Amniotic epithelial cell (primary cell): Measurements from ENCODE around the gene IFNA10.
A peak's percentile ranks its signal among the peaks of the same experiment; 100 is the strongest.
"Not testable (repeated sequence)": the region's sequence is repeated elsewhere in the genome, so short reads cannot be mapped to it uniquely, and the experiment has no call there.

Experiments
- DNase-seq: peaks from one replicate; pipeline ENCODE4 v3.0.0-alpha.2; 2010; ENCODE audit warnings: low read depth

Gene IFNA10

GRCh38 chr9:21194867-21195776, 11.8 kb downstream of the IFNA10 start:
- peak; percentile 4 for DNase-seq

GRCh38 chr9:21187487-21187886, 19.5 kb downstream of the IFNA10 start, which contains the start of gene IFNA4:
IFNA4 (minus strand) TSS chr9:21187587; CDS start chr9:21187531, 56 bp downstream.
- DNase-seq = not testable (repeated sequence)

GRCh38 chr9:21182810-21183736, 23.9 kb downstream of the IFNA10 start:
- DNase-seq = peak; percentile 10

- DNase-seq = no peak
Measured at GRCh38 chr9:21174671-21175070, 32.3 kb downstream of the IFNA10 start.

- no peak for DNase-seq
Measured at GRCh38 chr9:21172156-21172555, 34.8 kb downstream of the IFNA10 start.

GRCh38 chr9:21171351-21171750, 35.6 kb downstream of the IFNA10 start:
- no peak for DNase-seq

GRCh38 chr9:21166560-21166959, 40.4 kb downstream of the IFNA10 start, which contains the start of gene IFNA21:
IFNA21 (minus strand) TSS chr9:21166660; CDS start chr9:21166612, 48 bp downstream.
- DNase-seq = not testable (repeated sequence)

GRCh38 chr9:21165516-21165915, 41.4 kb downstream of the IFNA10 start:
- no peak for DNase-seq

GRCh38 chr9:21160178-21160577, 46.8 kb downstream of the IFNA10 start:
- peak; percentile 58 for DNase-seq
